HEK293 (cell line): ENCODE results near the gene COL1A2.

Experiments used
- CTCF ChIA-PET: fragments of 350-600 bp; formaldehyde crosslinking; extraction: SDS; loops from one replicate; lab custom pipeline; 2021; ENCODE audit warnings: antibody characterized with exemption; lab: Yijun Ruan, JAX
- POLR2A ChIA-PET: fragments of 300-600 bp; formaldehyde crosslinking; extraction: SDS; loops from one replicate; lab custom pipeline; 2020; ENCODE audit warnings: antibody characterized with exemption, inconsistent platforms; lab: Yijun Ruan, JAX
- H3K27ac ChIP-seq: fragments of 200-500 bp; sonication (Bioruptor generic); 2 replicates; pipeline ENCODE4 v1.5.1; 2014; ENCODE audit warnings: low read depth, low read length, control low read depth, inconsistent platforms; ENCODE audit errors: extremely low read depth
- H3K36me3 ChIP-seq, 2 experiments: fragments of 200-500 bp in 1 of 2; sonication (Bioruptor generic) in 1 of 2; 1 replicate in 1 of 2; 2 replicates in 1 of 2; pipeline ENCODE4 v1.5.1; 2014 to 2017; ENCODE audit warnings: inconsistent platforms in 2 of 2, low read length in 2 of 2; ENCODE audit not compliant: control insufficient read depth in 2 of 2, insufficient read depth in 1 of 2
- H3K4me1 ChIP-seq: fragments of 200-500 bp; sonication (Bioruptor generic); 2 replicates; pipeline ENCODE4 v1.5.1; 2014; ENCODE audit warnings: mild to moderate bottlenecking, low read length, inconsistent platforms; ENCODE audit not compliant: control insufficient read depth, insufficient read depth
- H3K4me3 ChIP-seq: 2 replicates; pipeline ENCODE4 v1.5.1; 2011; ENCODE audit warnings: low read depth, mild to moderate bottlenecking, control low read depth, low read length, moderate library complexity
- H3K9me3 ChIP-seq: fragments of 200-500 bp; sonication (Bioruptor generic); 2 replicates; pipeline ENCODE4 v1.5.1; 2014; ENCODE audit warnings: low read depth, low read length, inconsistent platforms; ENCODE audit not compliant: control insufficient read depth, insufficient read depth
- AEBP2 ChIP-seq: fragments of 450-650 bp; formaldehyde crosslinking; IDR thresholded peaks from 2 replicates; pipeline ENCODE4 v1.5.1; 2016; ENCODE audit warnings: missing biosample characterization, missing genetic modification characterization, borderline replicate concordance
- KLF1 ChIP-seq: fragments of 450-650 bp; formaldehyde crosslinking; IDR thresholded peaks from 2 replicates; pipeline ENCODE4 v1.5.1; 2016; ENCODE audit warnings: missing biosample characterization, missing genetic modification characterization
- OSR2 ChIP-seq: fragments of 450-650 bp; formaldehyde crosslinking; IDR thresholded peaks from 2 replicates; pipeline ENCODE4 v1.5.1; 2016; ENCODE audit warnings: missing biosample characterization, missing genetic modification characterization
- PRDM2 ChIP-seq: fragments of 450-650 bp; formaldehyde crosslinking; IDR thresholded peaks from 2 replicates; pipeline ENCODE4 v1.5.1; 2016; ENCODE audit warnings: missing biosample characterization, missing genetic modification characterization, borderline replicate concordance
- WT1 ChIP-seq: fragments of 450-650 bp; formaldehyde crosslinking; IDR thresholded peaks from 2 replicates; pipeline ENCODE4 v1.5.1; 2016; ENCODE audit warnings: missing biosample characterization, missing genetic modification characterization
- YY2 ChIP-seq: fragments of 450-650 bp; formaldehyde crosslinking; IDR thresholded peaks from 2 replicates; pipeline ENCODE4 v1.5.1; 2016; ENCODE audit warnings: missing biosample characterization, missing genetic modification characterization
- ZBTB21 ChIP-seq: fragments of 450-650 bp; formaldehyde crosslinking; IDR thresholded peaks from 2 replicates; pipeline ENCODE4 v1.5.1; 2017; ENCODE audit warnings: missing biosample characterization, missing genetic modification characterization
- ZFHX2 ChIP-seq: fragments of 450-650 bp; formaldehyde crosslinking; conservative IDR thresholded peaks from 2 replicates; pipeline ENCODE4 v1.5.1; 2016; ENCODE audit warnings: missing biosample characterization, missing genetic modification characterization
- ZNF132 ChIP-seq: fragments of 450-650 bp; formaldehyde crosslinking; IDR thresholded peaks from 2 replicates; pipeline ENCODE4 v1.5.1; 2017; ENCODE audit warnings: missing biosample characterization, missing genetic modification characterization, borderline replicate concordance
- ZNF133 ChIP-seq: fragments of 450-650 bp; formaldehyde crosslinking; IDR thresholded peaks from 2 replicates; pipeline ENCODE4 v1.5.1; 2016; ENCODE audit warnings: missing biosample characterization, missing genetic modification characterization
- ZNF138 ChIP-seq: fragments of 450-650 bp; formaldehyde crosslinking; IDR thresholded peaks from 2 replicates; pipeline ENCODE4 v1.5.1; 2016; ENCODE audit warnings: missing biosample characterization, missing genetic modification characterization, borderline replicate concordance
- ZNF146 ChIP-seq: fragments of 450-650 bp; formaldehyde crosslinking; IDR thresholded peaks from 2 replicates; pipeline ENCODE4 v1.5.1; 2016; ENCODE audit warnings: missing biosample characterization, missing genetic modification characterization
- ZNF155 ChIP-seq: fragments of 450-650 bp; formaldehyde crosslinking; IDR thresholded peaks from 2 replicates; pipeline ENCODE4 v1.5.1; 2016; ENCODE audit warnings: missing biosample characterization, missing genetic modification characterization
- ZNF157 ChIP-seq: fragments of 450-650 bp; formaldehyde crosslinking; IDR thresholded peaks from 2 replicates; pipeline ENCODE4 v1.5.1; 2016; ENCODE audit warnings: missing biosample characterization, missing genetic modification characterization
- ZNF175 ChIP-seq: fragments of 450-650 bp; formaldehyde crosslinking; IDR thresholded peaks from 2 replicates; pipeline ENCODE4 v1.5.1; 2016; ENCODE audit warnings: missing biosample characterization, missing genetic modification characterization
- ZNF221 ChIP-seq: fragments of 450-650 bp; formaldehyde crosslinking; IDR thresholded peaks from 2 replicates; pipeline ENCODE4 v1.5.1; 2017; ENCODE audit warnings: missing biosample characterization, missing genetic modification characterization, borderline replicate concordance
- ZNF426 ChIP-seq: fragments of 450-650 bp; formaldehyde crosslinking; IDR thresholded peaks from 2 replicates; pipeline ENCODE4 v1.5.1; 2017; ENCODE audit warnings: missing biosample characterization, missing genetic modification characterization, mild to moderate bottlenecking, inconsistent platforms, moderate library complexity
- ZNF596 ChIP-seq: fragments of 450-650 bp; IDR thresholded peaks from 2 replicates; pipeline ENCODE4 v1.5.0; 2018; ENCODE audit warnings: missing biosample characterization, mild to moderate bottlenecking, missing genetic modification characterization, moderate library complexity
- ZNF704 ChIP-seq: fragments of 450-650 bp; formaldehyde crosslinking; IDR thresholded peaks from 2 replicates; pipeline ENCODE4 v1.5.1; 2016; ENCODE audit warnings: missing biosample characterization, missing genetic modification characterization
- ZNF707 ChIP-seq: fragments of 450-650 bp; formaldehyde crosslinking; IDR thresholded peaks from 2 replicates; pipeline ENCODE4 v1.5.1; 2016; ENCODE audit warnings: missing biosample characterization, missing genetic modification characterization

COL1A2 gene

GRCh38 chr7:94466516-94466915, 71.8 kb downstream of the COL1A2 start:
- ChIA-PET POLR2A (no interaction called here), CTCF (interaction anchor here (0.8 kb wide), 1 partner anchor 26 kb away, joined by 3 read pairs; no protein-coding TSS in a partner anchor)
- Histone ChIP-seq H3K4me3 (no peak overlapping the region), H3K36me3 (no peaks in the 10 kb centered on the region), H3K4me1 (no peaks in the 10 kb centered on the region), H3K27ac (no peak overlapping the region), H3K9me3 (no peaks in the 10 kb centered on the region; the same call in 1 of the 2 replicates)
- TF ChIP-seq ZNF157 (tag by site-specific recombination) (no peak), AEBP2 (tag by site-specific recombination) (no peak), ZNF146 (tag by site-specific recombination) (no peak), KLF1 (no peak), WT1 (tag by site-specific recombination) (no peak), ZNF155 (tag by site-specific recombination) (no peak), YY2 (tag by site-specific recombination) (no peak), PRDM2 (no peak), OSR2 (no peak), ZNF596 (no peak), ZNF221 (tag by site-specific recombination) (no peak), ZFHX2 (tag by site-specific recombination) (no peak), ZNF426 (tag by site-specific recombination) (no peak)

- POLR2A ChIA-PET: no interaction called here
- H3K9me3 ChIP-seq: no peaks in the 10 kb centered on the region
- no peak overlapping the region for H3K4me3 ChIP-seq
- no peaks in the 10 kb centered on the region for H3K4me1 ChIP-seq
- H3K36me3 ChIP-seq: no peaks in the 10 kb centered on the region
- CTCF ChIA-PET: interaction anchor here (1.0 to 1.1 kb wide), 2 partner anchors 35 to 736 kb away, joined by 3 to 4 read pairs; no protein-coding TSS in a partner anchor
- no peak overlapping the region for H3K27ac ChIP-seq
- no peak for TF ChIP-seq ZNF175 (tag by site-specific recombination)
- TF ChIP-seq ZBTB21 (tag by site-specific recombination): no peak
- TF ChIP-seq ZNF707 (tag by site-specific recombination): no peak
- TF ChIP-seq ZNF133 (tag by site-specific recombination): peak; percentile 95
- no peak for TF ChIP-seq ZNF132 (tag by site-specific recombination)
- TF ChIP-seq ZNF704 (tag by site-specific recombination): no peak
- no peak for TF ChIP-seq ZNF138 (tag by site-specific recombination)
Observed at GRCh38 chr7:94471604-94472003, 76.9 kb downstream of the COL1A2 start.
